HFFc6 (cell line): Measurements from ENCODE around the gene SMARCB1. TPM values are rescaled to one million over a fixed set of nuclear protein-coding genes. Genes with fewer than 3 reads are reported as not detected.

ENCODE experiments used
- DNase-seq: peaks from one replicate; pipeline ENCODE4 v3.0.0-alpha.2; 2018
- H3K27ac Mint-ChIP-seq: 2 replicates; pipeline ENCODE4 v1.8.0; 2020; ENCODE audit warnings: mild to moderate bottlenecking, mixed read lengths
- H3K27me3 Mint-ChIP-seq: 2 replicates; pipeline ENCODE4 v1.8.0; 2021; ENCODE audit warnings: mild to moderate bottlenecking, moderate library complexity, mixed read lengths; ENCODE audit not compliant: insufficient read depth
- H3K36me3 Mint-ChIP-seq: 2 replicates; pipeline ENCODE4 v1.8.0; 2021; ENCODE audit warnings: low read depth, mixed read lengths
- H3K4me1 Mint-ChIP-seq: 2 replicates; pipeline ENCODE4 v1.8.0; 2020; ENCODE audit warnings: low read depth, mixed read lengths
- H3K4me3 Mint-ChIP-seq: 2 replicates; pipeline ENCODE4 v1.8.0; 2020; ENCODE audit warnings: mild to moderate bottlenecking, moderate library complexity, mixed read lengths
- H3K9me3 Mint-ChIP-seq: 2 replicates; pipeline ENCODE4 v1.8.0; 2020; ENCODE audit warnings: mild to moderate bottlenecking, mixed read lengths
- long read RNA-seq: library from polyadenylated mRNA; unstranded; transcript quantifications from one replicate; pipeline ENCODE4 v2.0.0, GENCODE V29; 2019
- total RNA-seq, 6 experiments: library from RNA; stranded (reverse); fragmentation: NEBNext Ultra II Directional; extraction: Animal tissue kit (Norgen Biotek cat#: 25700); gene quantifications; 2 replicates in 1 of 6; 3 replicates in 5 of 6; pipeline ENCODE4 v1.2.3, GENCODE V29; 2021
- TF ChIP-seq, protein P1 (sequence below): fragments of 200-600 bp; sonication (generic); IDR thresholded peaks from 2 replicates; pipeline ENCODE4 v1.5.0; 2021; ENCODE audit warnings: antibody characterized with exemption, mild to moderate bottlenecking

Gene SMARCB1
- total RNA-seq = 100 to 1,000 TPM in 1 of 6 experiments, 10 to 100 TPM in 5; 91.5 to 101 (median 97.3) TPM
- long read RNA-seq, full-length matches to known transcripts = 113 of 127 reads
- long read RNA-seq, partial matches to known transcripts = 10 of 127 reads
- long read RNA-seq, other reads (novel, unspliced or antisense) = 4 of 127 reads

GRCh38 chr22:23786752-23787599, at the start of gene SMARCB1:
Gene SMARCB1 (plus strand): TSS chr22:23786966. CDS start chr22:23787170, 204 bp downstream.
- H3K4me3 Mint-ChIP-seq = peak within 1 kb of the TSS; percentile 93
- H3K27me3 Mint-ChIP-seq = no peaks in the 10 kb centered on the region; the same call in 1 of the 2 replicates
- peak within 1 kb of the TSS; percentile 89 for H3K27ac Mint-ChIP-seq
- TF ChIP-seq, protein P1, sequence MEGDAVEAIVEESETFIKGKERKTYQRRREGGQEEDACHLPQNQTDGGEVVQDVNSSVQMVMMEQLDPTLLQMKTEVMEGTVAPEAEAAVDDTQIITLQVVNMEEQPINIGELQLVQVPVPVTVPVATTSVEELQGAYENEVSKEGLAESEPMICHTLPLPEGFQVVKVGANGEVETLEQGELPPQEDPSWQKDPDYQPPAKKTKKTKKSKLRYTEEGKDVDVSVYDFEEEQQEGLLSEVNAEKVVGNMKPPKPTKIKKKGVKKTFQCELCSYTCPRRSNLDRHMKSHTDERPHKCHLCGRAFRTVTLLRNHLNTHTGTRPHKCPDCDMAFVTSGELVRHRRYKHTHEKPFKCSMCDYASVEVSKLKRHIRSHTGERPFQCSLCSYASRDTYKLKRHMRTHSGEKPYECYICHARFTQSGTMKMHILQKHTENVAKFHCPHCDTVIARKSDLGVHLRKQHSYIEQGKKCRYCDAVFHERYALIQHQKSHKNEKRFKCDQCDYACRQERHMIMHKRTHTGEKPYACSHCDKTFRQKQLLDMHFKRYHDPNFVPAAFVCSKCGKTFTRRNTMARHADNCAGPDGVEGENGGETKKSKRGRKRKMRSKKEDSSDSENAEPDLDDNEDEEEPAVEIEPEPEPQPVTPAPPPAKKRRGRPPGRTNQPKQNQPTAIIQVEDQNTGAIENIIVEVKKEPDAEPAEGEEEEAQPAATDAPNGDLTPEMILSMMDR = no peak
- H3K9me3 Mint-ChIP-seq = no peaks in the 10 kb centered on the region
- DNase-seq = peak; percentile 90
- peaks cover 2% of the 10 kb centered on the region; the same call in 1 of the 2 replicates for H3K36me3 Mint-ChIP-seq
- H3K4me1 Mint-ChIP-seq = peaks cover 57% of the 10 kb centered on the region

DNA sequence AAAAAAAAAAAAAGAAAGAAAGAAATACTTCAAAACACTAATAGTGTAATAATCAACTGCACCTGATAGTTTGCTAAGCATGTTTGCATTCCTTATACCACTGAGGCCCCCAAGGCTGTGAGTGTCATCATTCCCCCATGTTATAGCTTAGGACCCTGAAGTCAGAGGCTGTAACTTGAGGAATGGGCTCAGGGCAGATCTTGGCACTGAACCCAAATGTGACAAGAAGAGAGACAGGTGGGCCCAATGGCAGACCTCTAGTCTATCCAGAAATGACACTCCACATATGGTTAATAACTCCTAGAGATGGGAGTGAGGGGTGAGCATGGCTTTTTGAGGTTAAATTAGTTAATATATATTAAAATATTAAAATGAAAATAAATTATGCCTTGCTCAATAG, 49.1 kb upstream of the SMARCB1 start:
- TF ChIP-seq, protein P1 = no peak
- H3K27me3 Mint-ChIP-seq = no peaks in the 10 kb centered on the region
- no peaks in the 10 kb centered on the region for H3K4me1 Mint-ChIP-seq
- H3K9me3 Mint-ChIP-seq = no peaks in the 10 kb centered on the region
- no peak overlapping the region for H3K4me3 Mint-ChIP-seq
- no peak for DNase-seq
- H3K27ac Mint-ChIP-seq = no peak overlapping the region
- no peaks in the 10 kb centered on the region for H3K36me3 Mint-ChIP-seq

- TF ChIP-seq, protein P1 = no peak
- DNase-seq = no peak
- no peak overlapping the region for H3K4me3 Mint-ChIP-seq
- no peaks in the 10 kb centered on the region for H3K9me3 Mint-ChIP-seq
- peaks cover 6% of the 10 kb centered on the region; the same call in 1 of the 2 replicates for H3K4me1 Mint-ChIP-seq
- no peaks in the 10 kb centered on the region for H3K27me3 Mint-ChIP-seq
- peaks cover 17% of the 10 kb centered on the region for H3K36me3 Mint-ChIP-seq
- no peak overlapping the region for H3K27ac Mint-ChIP-seq
Measured at GRCh38 chr22:23742505-23743264, 44.1 kb upstream of the SMARCB1 start.

GRCh38 chr22:23743303-23743705, 43.5 kb upstream of the SMARCB1 start:
- Mint-ChIP-seq H3K27me3 (no peaks in the 10 kb centered on the region), H3K36me3 (peaks cover 17% of the 10 kb centered on the region), H3K4me1 (peaks cover 6% of the 10 kb centered on the region; the same call in 1 of the 2 replicates), H3K9me3 (no peaks in the 10 kb centered on the region), H3K4me3 (no peak overlapping the region), H3K27ac (no peak overlapping the region)
- TF ChIP-seq, protein P1 = no peak
- DNase-seq = no peak

DNA sequence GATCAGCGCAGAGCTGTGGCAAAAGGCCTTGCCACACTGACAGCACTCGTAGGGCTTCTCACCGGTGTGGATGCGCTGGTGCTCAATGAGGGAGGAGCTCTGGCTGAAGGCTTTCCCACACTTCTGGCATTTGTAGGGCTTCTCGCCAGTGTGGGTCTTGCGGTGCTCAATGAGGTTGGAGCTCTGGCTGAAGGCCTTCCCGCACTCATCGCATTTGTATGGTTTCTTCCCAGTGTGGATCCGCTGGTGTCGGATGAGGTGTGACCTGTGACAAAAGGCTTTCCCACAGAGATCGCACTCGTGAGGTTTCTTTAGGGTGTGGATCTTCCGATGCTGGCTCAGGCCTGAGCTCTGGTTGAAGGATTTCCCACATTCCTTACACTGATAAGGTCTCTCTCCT, 42.8 kb upstream of the SMARCB1 start:
- H3K36me3 Mint-ChIP-seq = peaks cover 17% of the 10 kb centered on the region
- DNase-seq = no peak
- no peaks in the 10 kb centered on the region for H3K27me3 Mint-ChIP-seq
- TF ChIP-seq, protein P1 = no peak
- H3K4me3 Mint-ChIP-seq = no peak overlapping the region
- H3K27ac Mint-ChIP-seq = no peak overlapping the region
- no peaks in the 10 kb centered on the region for H3K9me3 Mint-ChIP-seq
- peaks cover 6% of the 10 kb centered on the region; the same call in 1 of the 2 replicates for H3K4me1 Mint-ChIP-seq
